GM12872 (cell line): ENCODE results near the gene MAPK6.
A peak's percentile ranks its signal among the peaks of the same experiment; 100 is the strongest.

Experiments used
- CTCF ChIP-seq: IDR thresholded peaks from 3 replicates; pipeline ENCODE4 v1.5.1; 2011; ENCODE audit warnings: low read depth, mild to moderate bottlenecking, low read length, moderate library complexity; ENCODE audit not compliant: insufficient read depth

The MAPK6 gene

GRCh38 chr15:52107238-52107637, 88.2 kb downstream of the MAPK6 start:
- no peak for TF ChIP-seq CTCF

- TF ChIP-seq CTCF = no peak
Measured at GRCh38 chr15:52109559-52110451, 90.8 kb downstream of the MAPK6 start.

- no peak for TF ChIP-seq CTCF
Measured at GRCh38 chr15:52111517-52112202, 92.6 kb downstream of the MAPK6 start.

- TF ChIP-seq CTCF = no peak
Measured at GRCh38 chr15:52112203-52112750, 93.3 kb downstream of the MAPK6 start.

- TF ChIP-seq CTCF = no peak
Measured at GRCh38 chr15:52113235-52113634, 94.2 kb downstream of the MAPK6 start.

GRCh38 chr15:52113708-52114107, 94.7 kb downstream of the MAPK6 start:
- peak; percentile 35; the same call in 1 of the 3 replicates for TF ChIP-seq CTCF
